GM12878 (cell line): ENCODE measurements around the gene DNAI7.

Experiments
- DPF2 ChIP-seq: fragments of 450-650 bp; IDR thresholded peaks from 2 replicates; pipeline ENCODE4 v1.6.1; 2017; ENCODE audit warnings: mild to moderate bottlenecking
- EZH2 ChIP-seq: IDR thresholded peaks from 2 replicates; pipeline ENCODE4 v1.6.1; 2012; ENCODE audit warnings: low read depth, mild to moderate bottlenecking, control low read depth, inconsistent platforms, low read length, borderline replicate concordance; ENCODE audit not compliant: control insufficient read depth
- RFX5 ChIP-seq: IDR thresholded peaks from 2 replicates; pipeline ENCODE4 v1.6.1; 2011; ENCODE audit warnings: low read depth, low read length, improper control_type of control experiment
- TF ChIP-seq, protein P1 (sequence below), 3 experiments: IDR thresholded peaks in 2 of 3; conservative IDR thresholded peaks in 1 of 3; 2 replicates each; pipeline ENCODE4 v1.5.1; 2011; ENCODE audit warnings: low read depth in 3 of 3, low read length in 3 of 3, mild to moderate bottlenecking in 3 of 3, control low read depth in 2 of 3, moderate library complexity in 2 of 3, inconsistent platforms in 1 of 3, mixed read lengths in 1 of 3; ENCODE audit not compliant: control insufficient read depth in 2 of 3, insufficient read depth in 1 of 3; ENCODE audit errors: extremely low read depth in 1 of 3

- TF ChIP-seq, protein P1, sequence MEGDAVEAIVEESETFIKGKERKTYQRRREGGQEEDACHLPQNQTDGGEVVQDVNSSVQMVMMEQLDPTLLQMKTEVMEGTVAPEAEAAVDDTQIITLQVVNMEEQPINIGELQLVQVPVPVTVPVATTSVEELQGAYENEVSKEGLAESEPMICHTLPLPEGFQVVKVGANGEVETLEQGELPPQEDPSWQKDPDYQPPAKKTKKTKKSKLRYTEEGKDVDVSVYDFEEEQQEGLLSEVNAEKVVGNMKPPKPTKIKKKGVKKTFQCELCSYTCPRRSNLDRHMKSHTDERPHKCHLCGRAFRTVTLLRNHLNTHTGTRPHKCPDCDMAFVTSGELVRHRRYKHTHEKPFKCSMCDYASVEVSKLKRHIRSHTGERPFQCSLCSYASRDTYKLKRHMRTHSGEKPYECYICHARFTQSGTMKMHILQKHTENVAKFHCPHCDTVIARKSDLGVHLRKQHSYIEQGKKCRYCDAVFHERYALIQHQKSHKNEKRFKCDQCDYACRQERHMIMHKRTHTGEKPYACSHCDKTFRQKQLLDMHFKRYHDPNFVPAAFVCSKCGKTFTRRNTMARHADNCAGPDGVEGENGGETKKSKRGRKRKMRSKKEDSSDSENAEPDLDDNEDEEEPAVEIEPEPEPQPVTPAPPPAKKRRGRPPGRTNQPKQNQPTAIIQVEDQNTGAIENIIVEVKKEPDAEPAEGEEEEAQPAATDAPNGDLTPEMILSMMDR (IDR thresholded peaks at IDR 0.05 in 2 of 3, conservative IDR thresholded peaks at IDR 0.05 in 1 of 3; ENCODE audit: control insufficient read depth in 2 of 3, extremely low read depth in 1 of 3, insufficient read depth in 1 of 3, low read depth in 3 of 3, low read length in 3 of 3), result no peak
- no peak for TF ChIP-seq RFX5
- TF ChIP-seq DPF2, result no peak
- no peak for TF ChIP-seq EZH2
Observed at GRCh38 chr12:25152055-25152454, 42.9 kb downstream of the DNAI7 start.
